IPS-18a (cell line): ENCODE measurements around the gene APOBEC4.
"Not testable (repeated sequence)": the region's sequence is repeated elsewhere in the genome, so short reads cannot be mapped to it uniquely, and the experiment has no call there.

ENCODE experiments used
- H3K27ac ChIP-seq: one replicate; pipeline ENCODE4 v1.5.1; 2013; ENCODE audit warnings: low read length
- H3K27me3 ChIP-seq: one replicate; pipeline ENCODE4 v1.6.1; 2013; ENCODE audit warnings: mild to moderate bottlenecking, low read length; ENCODE audit not compliant: control insufficient read depth, insufficient read depth
- H3K36me3 ChIP-seq: one replicate; pipeline ENCODE4 v1.6.1; 2013; ENCODE audit warnings: low read depth, low read length; ENCODE audit not compliant: control insufficient read depth
- H3K4me1 ChIP-seq: one replicate; pipeline ENCODE4 v1.6.1; 2013; ENCODE audit warnings: low read depth, low read length; ENCODE audit not compliant: control insufficient read depth
- H3K4me3 ChIP-seq: one replicate; pipeline ENCODE4 v1.5.1; 2013; ENCODE audit warnings: low read length
- H3K9ac ChIP-seq: one replicate; pipeline ENCODE4 v1.6.1; 2013; ENCODE audit warnings: mild to moderate bottlenecking, low read length, moderate library complexity
- H3K9me3 ChIP-seq: one replicate; pipeline ENCODE4 v1.6.1; 2013; ENCODE audit warnings: low read depth, low read length; ENCODE audit not compliant: control insufficient read depth

APOBEC4 gene

DNA sequence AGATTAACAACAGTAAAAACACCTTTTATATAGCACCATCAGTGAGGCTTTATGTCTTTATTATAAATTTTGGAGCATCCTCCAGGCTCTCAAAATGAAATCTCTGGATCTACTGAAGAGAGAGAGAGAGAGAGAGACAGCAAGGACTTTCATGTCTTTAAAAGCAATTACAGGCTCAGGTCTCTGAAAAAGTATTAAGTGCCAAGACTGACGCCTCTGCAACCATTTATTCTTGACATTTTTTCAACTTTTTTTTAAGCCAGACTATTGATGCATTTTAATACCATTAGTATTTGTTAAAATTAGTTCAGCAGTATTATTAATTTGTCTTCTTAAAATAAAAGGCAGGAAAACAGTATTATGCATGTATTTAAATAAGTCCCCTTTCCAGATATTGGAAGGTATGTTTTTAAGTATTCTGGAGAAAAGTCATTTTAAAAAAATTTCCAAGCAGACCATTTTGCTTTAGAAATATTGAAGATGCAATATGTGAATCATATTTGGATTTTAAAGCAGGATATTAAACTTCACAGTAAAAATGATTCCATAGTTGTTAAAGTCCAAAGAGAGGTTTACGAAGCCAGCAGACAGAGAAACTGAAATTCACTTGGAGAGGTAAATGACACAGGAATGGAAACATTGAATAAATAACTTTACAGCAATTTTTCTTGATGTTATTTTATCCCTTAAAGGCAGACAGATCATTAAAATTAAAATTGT lies 35.4 kb upstream of the APOBEC4 start:
- H3K9ac ChIP-seq, result no peak overlapping the region
- H3K9me3 ChIP-seq, result no peaks in the 10 kb centered on the region
- H3K36me3 ChIP-seq, result no peaks in the 10 kb centered on the region
- no peaks in the 10 kb centered on the region for H3K4me1 ChIP-seq
- no peaks in the 10 kb centered on the region for H3K27me3 ChIP-seq
- no peak overlapping the region for H3K4me3 ChIP-seq
- no peak overlapping the region for H3K27ac ChIP-seq

GRCh38 chr1:183687546-183688304 lies 34.6 kb upstream of the APOBEC4 start:
- H3K9me3 ChIP-seq, result no peaks in the 10 kb centered on the region
- H3K36me3 ChIP-seq, result no peaks in the 10 kb centered on the region
- no peaks in the 10 kb centered on the region for H3K4me1 ChIP-seq
- H3K27ac ChIP-seq, result no peak overlapping the region
- H3K9ac ChIP-seq, result no peak overlapping the region
- no peak overlapping the region for H3K4me3 ChIP-seq
- H3K27me3 ChIP-seq, result no peaks in the 10 kb centered on the region

- H3K9ac ChIP-seq, result no peak overlapping the region
- H3K4me3 ChIP-seq, result no peak overlapping the region
- no peak overlapping the region for H3K27ac ChIP-seq
- no peaks in the 10 kb centered on the region for H3K27me3 ChIP-seq
- H3K36me3 ChIP-seq, result no peaks in the 10 kb centered on the region
- H3K4me1 ChIP-seq, result no peaks in the 10 kb centered on the region
- no peaks in the 10 kb centered on the region for H3K9me3 ChIP-seq
Observed at GRCh38 chr1:183686229-183686628, 33.1 kb upstream of the APOBEC4 start.

DNA sequence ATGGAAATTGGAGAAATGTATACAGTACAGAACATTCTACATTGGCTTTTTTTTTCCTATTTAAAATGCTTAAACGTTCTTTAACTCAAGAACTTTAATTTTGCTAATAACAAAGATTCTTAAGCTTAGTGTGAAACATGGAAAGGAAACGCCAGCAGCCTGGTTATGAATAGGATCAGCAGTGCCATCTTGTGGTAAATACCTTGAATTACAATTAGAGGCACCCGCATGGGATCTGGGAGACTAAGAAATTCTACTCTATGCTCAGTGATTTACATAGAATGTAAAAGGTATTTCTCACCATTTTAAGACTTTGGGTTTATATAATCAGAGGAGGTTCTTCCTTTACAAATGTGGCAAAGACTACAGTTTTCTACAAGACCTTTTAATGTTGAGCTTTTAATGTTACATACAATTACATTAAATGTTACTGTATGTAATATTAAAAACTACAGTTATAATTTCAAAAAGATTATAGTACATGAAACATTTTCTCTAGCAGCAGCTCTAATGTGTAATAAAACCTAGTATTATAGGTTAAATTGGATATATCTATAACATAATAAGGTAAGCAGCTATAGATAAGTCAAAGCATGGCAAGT lies 32.1 kb upstream of the APOBEC4 start:
- Histone ChIP-seq H3K27ac (no peak overlapping the region), H3K9me3 (no peaks in the 10 kb centered on the region), H3K27me3 (no peaks in the 10 kb centered on the region), H3K4me3 (no peak overlapping the region), H3K9ac (no peak overlapping the region), H3K36me3 (no peaks in the 10 kb centered on the region), H3K4me1 (no peaks in the 10 kb centered on the region)

GRCh38 chr1:183679363-183679762 lies 26.2 kb upstream of the APOBEC4 start:
- not testable (repeated sequence) for H3K27me3 ChIP-seq, H3K4me1 ChIP-seq, H3K27ac ChIP-seq

GRCh38 chr1:183678819-183679218 lies 25.7 kb upstream of the APOBEC4 start:
- no peaks in the 10 kb centered on the region for H3K4me1 ChIP-seq
- H3K27ac ChIP-seq, result no peak overlapping the region
- no peaks in the 10 kb centered on the region for H3K27me3 ChIP-seq
- H3K9me3 ChIP-seq, result no peaks in the 10 kb centered on the region
- no peak overlapping the region for H3K4me3 ChIP-seq
- no peak overlapping the region for H3K9ac ChIP-seq
- no peaks in the 10 kb centered on the region for H3K36me3 ChIP-seq

More at GRCh38 chr1:183679363-183679762, 26.2 kb upstream of the APOBEC4 start:
- H3K4me3 ChIP-seq, H3K9ac ChIP-seq, H3K9me3 ChIP-seq, H3K36me3 ChIP-seq: not testable (repeated sequence)

DNA sequence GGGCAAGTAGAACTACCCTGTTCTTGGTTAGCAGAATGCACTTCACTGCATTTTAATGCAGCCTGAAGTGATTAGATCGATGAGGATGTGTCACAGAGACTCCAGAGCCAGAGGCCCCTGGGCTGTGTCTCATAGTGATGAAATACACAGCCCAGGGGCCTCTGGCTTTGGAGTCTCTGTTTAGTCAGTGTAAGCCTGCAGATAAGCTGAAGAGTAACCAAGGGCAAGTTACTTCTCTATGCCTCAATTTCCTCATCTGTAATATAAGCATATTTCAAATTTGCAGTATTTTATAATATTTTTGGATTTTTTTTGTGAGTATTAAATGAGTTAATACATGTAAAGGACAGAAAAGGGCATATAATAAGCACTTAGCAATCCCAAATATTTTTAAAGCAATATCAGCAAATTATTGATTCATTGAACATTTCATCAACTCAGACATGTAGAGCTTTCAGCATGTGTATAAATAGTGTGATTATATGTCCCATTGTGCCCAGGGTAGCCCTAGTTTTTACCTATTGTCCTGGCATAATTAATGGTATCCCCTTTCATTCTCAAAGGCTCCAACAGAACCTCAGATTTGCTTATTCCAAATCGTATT lies 23.6 kb upstream of the APOBEC4 start:
- no peak overlapping the region for H3K27ac ChIP-seq

DNA sequence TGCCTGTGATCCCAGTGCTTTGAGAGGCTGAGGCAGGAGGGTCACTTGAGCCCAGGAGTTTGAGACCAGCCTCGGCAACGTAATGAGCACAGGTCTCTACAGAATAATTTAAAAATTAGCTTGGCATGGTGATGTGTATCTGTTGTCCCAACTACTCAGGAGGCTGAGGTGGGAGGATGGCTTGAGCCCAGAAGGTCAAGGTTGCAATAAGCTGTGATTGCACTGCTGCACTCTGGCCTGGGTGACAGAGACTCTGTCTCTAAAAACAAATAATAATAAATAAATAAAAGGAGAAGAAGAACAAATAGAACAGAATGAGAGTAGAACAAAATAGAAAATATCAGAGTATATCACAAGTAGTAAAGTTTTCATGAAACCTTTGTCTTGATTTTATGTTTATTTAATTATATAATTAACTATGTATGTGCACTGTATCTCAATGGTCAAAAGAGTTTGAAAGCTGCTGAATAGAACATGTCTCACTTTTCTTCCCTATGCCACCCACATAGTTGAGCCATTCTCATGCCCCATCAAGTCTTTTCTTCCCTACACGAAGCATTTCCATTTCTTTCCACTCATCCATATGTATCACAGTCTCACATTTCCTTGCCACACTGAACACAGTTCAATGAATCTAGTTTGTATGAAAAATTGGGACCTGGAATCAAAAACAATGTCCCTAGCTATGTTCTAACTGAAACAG lies 22.9 kb upstream of the APOBEC4 start:
- H3K27me3 ChIP-seq, result no peaks in the 10 kb centered on the region

More for the DNA sequence above, 23.6 kb upstream of the APOBEC4 start:
- Histone ChIP-seq H3K36me3 (no peaks in the 10 kb centered on the region), H3K27me3 (no peaks in the 10 kb centered on the region), H3K4me3 (no peak overlapping the region), H3K9me3 (no peaks in the 10 kb centered on the region), H3K9ac (no peak overlapping the region), H3K4me1 (no peaks in the 10 kb centered on the region)

GRCh38 chr1:183675381-183675780 lies 22.3 kb upstream of the APOBEC4 start:
- H3K9me3 ChIP-seq, result peaks cover 4% of the 10 kb centered on the region
- no peaks in the 10 kb centered on the region for H3K27me3 ChIP-seq
- H3K27ac ChIP-seq, result no peak overlapping the region
- no peaks in the 10 kb centered on the region for H3K36me3 ChIP-seq
- no peak overlapping the region for H3K9ac ChIP-seq
- H3K4me3 ChIP-seq, result no peak overlapping the region
- H3K4me1 ChIP-seq, result no peaks in the 10 kb centered on the region

More for the DNA sequence above, 22.9 kb upstream of the APOBEC4 start:
- Histone ChIP-seq H3K4me3 (no peak overlapping the region), H3K9ac (no peak overlapping the region), H3K4me1 (no peaks in the 10 kb centered on the region), H3K36me3 (no peaks in the 10 kb centered on the region), H3K9me3 (peaks cover 4% of the 10 kb centered on the region), H3K27ac (no peak overlapping the region)

DNA sequence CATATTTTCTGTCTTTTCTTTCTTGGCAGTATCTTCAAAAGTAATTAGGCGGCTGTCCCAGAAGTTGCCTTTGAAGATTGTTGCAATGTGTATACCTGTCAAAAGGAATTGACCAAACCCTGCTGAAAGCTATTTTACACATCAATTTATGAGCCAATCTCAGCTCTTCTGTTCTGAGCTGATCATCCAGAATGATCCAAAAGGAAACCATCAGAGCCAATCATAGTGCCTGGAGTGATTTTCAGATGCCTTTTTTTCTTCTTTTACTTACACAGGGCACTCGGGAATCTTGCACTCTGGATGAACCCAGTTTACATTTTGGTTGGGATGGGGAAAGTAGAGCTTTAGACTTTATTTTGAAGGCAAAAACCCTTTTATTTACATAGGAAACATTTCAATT lies 21.8 kb upstream of the APOBEC4 start:
- H3K9me3 ChIP-seq, result peaks cover 4% of the 10 kb centered on the region
- H3K9ac ChIP-seq, result no peak overlapping the region
- H3K27ac ChIP-seq, result no peak overlapping the region
- no peaks in the 10 kb centered on the region for H3K36me3 ChIP-seq
- H3K4me3 ChIP-seq, result no peak overlapping the region
- no peaks in the 10 kb centered on the region for H3K4me1 ChIP-seq
- H3K27me3 ChIP-seq, result no peaks in the 10 kb centered on the region

GRCh38 chr1:183674339-183674738 lies 21.2 kb upstream of the APOBEC4 start:
- H3K27ac ChIP-seq, result no peak overlapping the region
- H3K9ac ChIP-seq, result no peak overlapping the region
- H3K4me1 ChIP-seq, result no peaks in the 10 kb centered on the region
- H3K4me3 ChIP-seq, result no peak overlapping the region
- no peaks in the 10 kb centered on the region for H3K36me3 ChIP-seq
- peaks cover 4% of the 10 kb centered on the region for H3K9me3 ChIP-seq
- H3K27me3 ChIP-seq, result no peaks in the 10 kb centered on the region
